SK-N-SH treated with all-trans-retinoic acid at 6 μM for 48 hours (cell line): Measurements from ENCODE around the gene LRRK1.

ENCODE experiments used
- ATAC-seq: fragments of 200-7000 bp; cut with Tn5 transposase; 3 replicates; pipeline ENCODE4 v1.9.1; 2020; ENCODE audit warnings: mild to moderate bottlenecking, moderate library complexity
- ARNTL ChIP-seq: fragments of 450-650 bp; formaldehyde crosslinking; IDR thresholded peaks from 2 replicates; pipeline ENCODE4 v1.5.0; 2020; ENCODE audit warnings: low read depth, mild to moderate bottlenecking, moderate library complexity, borderline replicate concordance
- BACH2 ChIP-seq: fragments of 250-450 bp; sonication (Bioruptor Pico); IDR thresholded peaks from 2 replicates; pipeline ENCODE4 v1.9.0; 2021; ENCODE audit warnings: mild to moderate bottlenecking, borderline replicate concordance
- CREB5 ChIP-seq: fragments of 250-450 bp; sonication (Bioruptor Pico); IDR thresholded peaks from 2 replicates; pipeline ENCODE4 v1.5.1; 2020; ENCODE audit warnings: low read depth, mild to moderate bottlenecking, moderate library complexity
- CSDC2 ChIP-seq: fragments of 250-450 bp; sonication (Bioruptor Pico); IDR thresholded peaks from 2 replicates; pipeline ENCODE4 v1.5.0; 2020; ENCODE audit warnings: mild to moderate bottlenecking, moderate library complexity
- ESRRG ChIP-seq: fragments of 250-450 bp; sonication (Bioruptor Pico); IDR thresholded peaks from 2 replicates; pipeline ENCODE4 v1.6.1; 2021; ENCODE audit warnings: mild to moderate bottlenecking
- GLIS3 ChIP-seq: fragments of 250-450 bp; sonication (Bioruptor Pico); IDR thresholded peaks from 2 replicates; pipeline ENCODE4 v1.5.0; 2020; ENCODE audit warnings: mild to moderate bottlenecking, moderate library complexity
- ISL1 ChIP-seq: fragments of 250-450 bp; sonication (Bioruptor Pico); IDR thresholded peaks from 2 replicates; pipeline ENCODE4 v2.1.2; 2022; ENCODE audit warnings: mild to moderate bottlenecking, moderate library complexity
- OSR1 ChIP-seq: fragments of 250-450 bp; sonication (Bioruptor Pico); IDR thresholded peaks from 2 replicates; pipeline ENCODE4 v1.8.0; 2022; ENCODE audit warnings: moderate library complexity, mild to moderate bottlenecking, inconsistent platforms
- POU6F1 ChIP-seq: fragments of 250-450 bp; sonication (Bioruptor Pico); IDR thresholded peaks from 2 replicates; pipeline ENCODE4 v1.8.0; 2021; ENCODE audit warnings: low read depth, mild to moderate bottlenecking, moderate library complexity, borderline replicate concordance
- PPARA ChIP-seq: fragments of 250-450 bp; sonication (Bioruptor Pico); IDR thresholded peaks from 2 replicates; pipeline ENCODE4 v1.5.0; 2020; ENCODE audit warnings: mild to moderate bottlenecking, borderline replicate concordance
- RARB ChIP-seq: fragments of 250-450 bp; sonication (Bioruptor Pico); IDR thresholded peaks from 2 replicates; pipeline ENCODE4 v1.8.0; 2021; ENCODE audit warnings: mild to moderate bottlenecking, moderate library complexity
- SNAI2 ChIP-seq: fragments of 250-450 bp; sonication (Bioruptor Pico); IDR thresholded peaks from 2 replicates; pipeline ENCODE4 v1.5.0; 2020; ENCODE audit warnings: mild to moderate bottlenecking, moderate library complexity
- TCF4 ChIP-seq: fragments of 250-450 bp; sonication (Bioruptor Pico); IDR thresholded peaks from 2 replicates; pipeline ENCODE4 v1.8.0; 2021; ENCODE audit warnings: mild to moderate bottlenecking, moderate library complexity, borderline replicate concordance
- TOX ChIP-seq: fragments of 250-450 bp; sonication (Bioruptor Pico); IDR thresholded peaks from 2 replicates; pipeline ENCODE4 v1.8.0; 2021; ENCODE audit warnings: mild to moderate bottlenecking, moderate library complexity, borderline replicate concordance
- TSHZ2 ChIP-seq: fragments of 250-450 bp; sonication (Bioruptor Pico); IDR thresholded peaks from 2 replicates; pipeline ENCODE4 v1.5.0; 2020; ENCODE audit warnings: mild to moderate bottlenecking, moderate library complexity
- ZC3H10 ChIP-seq: fragments of 250-450 bp; sonication (Bioruptor Pico); IDR thresholded peaks from 2 replicates; pipeline ENCODE4 v1.5.1; 2021; ENCODE audit warnings: mild to moderate bottlenecking, moderate library complexity
- ZFP3 ChIP-seq: fragments of 250-450 bp; sonication (Bioruptor Pico); IDR thresholded peaks from 2 replicates; pipeline ENCODE4 v1.5.0; 2020; ENCODE audit warnings: mild to moderate bottlenecking, moderate library complexity
- ZFP30 ChIP-seq: fragments of 450-650 bp; formaldehyde crosslinking; IDR thresholded peaks from 2 replicates; pipeline ENCODE4 v1.5.0; 2022; ENCODE audit warnings: mild to moderate bottlenecking, moderate library complexity
- ZNF565 ChIP-seq: fragments of 450-650 bp; formaldehyde crosslinking; conservative IDR thresholded peaks from 2 replicates; pipeline ENCODE4 v1.5.0; 2020; ENCODE audit warnings: low read depth, mild to moderate bottlenecking, moderate library complexity
- ZNF70 ChIP-seq: fragments of 450-650 bp; formaldehyde crosslinking; IDR thresholded peaks from 2 replicates; pipeline ENCODE4 v1.5.0; 2020; ENCODE audit warnings: mild to moderate bottlenecking, moderate library complexity
- ZNF8 ChIP-seq: fragments of 450-650 bp; formaldehyde crosslinking; IDR thresholded peaks from 2 replicates; pipeline ENCODE4 v1.5.0; 2020; ENCODE audit warnings: mild to moderate bottlenecking, moderate library complexity

Gene LRRK1

GRCh38 chr15:101111570-101112262 lies 192.6 kb downstream of the LRRK1 start:
- TF ChIP-seq ZFP3 (CRISPR knock-in tag) (no peak), ZNF8 (CRISPR knock-in tag) (no peak), ESRRG (CRISPR knock-in tag) (no peak), SNAI2 (CRISPR knock-in tag) (no peak), ZNF70 (CRISPR knock-in tag) (no peak), RARB (CRISPR knock-in tag) (no peak), TOX (CRISPR knock-in tag) (no peak), OSR1 (CRISPR knock-in tag) (no peak), CREB5 (CRISPR knock-in tag) (no peak), BACH2 (CRISPR knock-in tag) (no peak), TCF4 (CRISPR knock-in tag) (no peak)
- no peak for ATAC-seq

- ATAC-seq, result no peak; the same call in 2 of the 3 replicates
- no peak for TF ChIP-seq TOX (CRISPR knock-in tag)
- no peak for TF ChIP-seq POU6F1
- TF ChIP-seq ISL1, result no peak
- TF ChIP-seq ZFP3 (CRISPR knock-in tag), result no peak
- no peak for TF ChIP-seq PPARA (CRISPR knock-in tag)
- no peak for TF ChIP-seq SNAI2 (CRISPR knock-in tag)
- no peak for TF ChIP-seq ESRRG (CRISPR knock-in tag)
- TF ChIP-seq TSHZ2 (CRISPR knock-in tag), result no peak
- TF ChIP-seq ARNTL (CRISPR knock-in tag), result no peak
- no peak for TF ChIP-seq GLIS3 (CRISPR knock-in tag)
Observed at GRCh38 chr15:101112336-101113113, 193.4 kb downstream of the LRRK1 start.

- no peak for ATAC-seq
- TF ChIP-seq POU6F1 (no peak), ESRRG (CRISPR knock-in tag) (no peak), CSDC2 (no peak), CREB5 (CRISPR knock-in tag) (no peak), ZNF8 (CRISPR knock-in tag) (no peak), TOX (CRISPR knock-in tag) (no peak), ZC3H10 (CRISPR knock-in tag) (no peak), RARB (CRISPR knock-in tag) (no peak), ARNTL (CRISPR knock-in tag) (no peak), ISL1 (no peak), ZFP30 (CRISPR knock-in tag) (no peak), TSHZ2 (CRISPR knock-in tag) (no peak), BACH2 (CRISPR knock-in tag) (no peak), SNAI2 (CRISPR knock-in tag) (no peak), TCF4 (CRISPR knock-in tag) (no peak), OSR1 (CRISPR knock-in tag) (no peak), ZNF565 (CRISPR knock-in tag) (no peak)
Observed at GRCh38 chr15:101113114-101114005, 194.2 kb downstream of the LRRK1 start.
